NAMALWA (cell line): ENCODE data around the gene TMPRSS9.
"Not testable (repeated sequence)": the region's sequence is repeated elsewhere in the genome, so short reads cannot be mapped to it uniquely, and the experiment has no call there.

ENCODE experiments used
- DNase-seq: peaks from one replicate; pipeline ENCODE4 v3.0.0-alpha.2; 2015; ENCODE audit warnings: low spot score

TMPRSS9 gene

DNA sequence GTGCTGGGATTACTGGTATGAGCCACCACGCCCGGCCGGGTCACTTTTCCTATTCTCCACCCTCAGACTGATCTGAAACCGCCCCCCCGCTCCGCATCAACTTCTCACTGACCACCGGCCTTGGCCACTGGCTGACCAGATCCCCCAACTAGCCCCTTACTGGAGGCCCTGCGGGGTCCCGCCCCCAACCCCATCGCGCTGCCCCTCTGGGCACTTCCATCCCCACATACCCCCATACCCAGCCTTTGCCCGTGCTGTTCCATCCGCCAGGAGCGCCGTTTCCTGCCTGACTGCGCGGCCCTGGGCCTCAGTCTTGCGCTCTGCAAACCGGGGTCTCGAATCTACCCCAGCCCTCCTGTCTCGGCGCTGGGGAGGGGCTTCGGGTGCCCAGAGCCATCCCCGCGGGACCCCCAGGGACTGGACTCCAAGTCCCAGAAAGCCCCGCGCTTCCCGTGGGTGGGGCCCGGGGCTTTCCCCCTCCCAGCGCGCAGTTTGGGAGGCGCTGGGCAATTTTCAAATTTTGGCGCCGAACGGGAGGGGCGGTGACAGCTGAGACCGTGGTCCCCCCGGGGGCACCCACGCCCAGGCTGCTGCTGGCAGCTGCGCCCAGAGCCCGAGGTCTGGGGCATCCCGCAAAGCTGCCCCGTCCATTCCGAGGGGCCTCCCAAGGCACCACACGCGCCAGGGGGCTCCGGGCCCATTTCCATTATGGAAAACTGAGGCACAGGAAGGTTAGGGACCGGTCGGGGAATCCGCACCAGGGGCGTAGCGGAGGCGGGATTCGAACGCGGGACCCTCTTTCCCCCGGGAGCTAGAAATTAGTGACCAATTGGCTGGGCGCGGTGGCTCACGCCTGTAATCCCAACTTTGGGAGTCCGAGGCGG, 101.9 kb downstream of the TMPRSS9 start:
- peak; percentile 65 for DNase-seq

- no peak for DNase-seq
Measured at GRCh38 chr19:2462635-2463421, 102.8 kb downstream of the TMPRSS9 start.

DNA sequence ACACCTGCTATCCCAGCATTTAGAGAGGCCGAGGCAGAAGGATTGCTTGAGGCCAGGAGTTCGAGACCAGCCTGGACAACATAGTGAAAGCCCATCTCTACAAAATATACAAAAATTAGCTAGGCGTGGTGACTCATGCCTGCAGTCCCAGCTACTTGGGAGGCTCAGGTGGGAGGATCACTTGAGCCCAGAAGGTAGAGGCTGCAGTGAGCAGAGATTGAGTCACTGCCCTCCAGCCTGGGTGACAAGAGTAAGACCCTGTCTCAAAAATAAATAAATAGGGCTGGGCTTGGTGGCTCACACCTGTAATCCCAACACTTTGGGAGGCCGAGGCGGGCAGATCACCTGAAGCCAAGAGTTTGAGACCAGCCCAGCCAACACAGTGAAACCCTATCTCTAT, 103.6 kb downstream of the TMPRSS9 start:
- not testable (repeated sequence) for DNase-seq

DNA sequence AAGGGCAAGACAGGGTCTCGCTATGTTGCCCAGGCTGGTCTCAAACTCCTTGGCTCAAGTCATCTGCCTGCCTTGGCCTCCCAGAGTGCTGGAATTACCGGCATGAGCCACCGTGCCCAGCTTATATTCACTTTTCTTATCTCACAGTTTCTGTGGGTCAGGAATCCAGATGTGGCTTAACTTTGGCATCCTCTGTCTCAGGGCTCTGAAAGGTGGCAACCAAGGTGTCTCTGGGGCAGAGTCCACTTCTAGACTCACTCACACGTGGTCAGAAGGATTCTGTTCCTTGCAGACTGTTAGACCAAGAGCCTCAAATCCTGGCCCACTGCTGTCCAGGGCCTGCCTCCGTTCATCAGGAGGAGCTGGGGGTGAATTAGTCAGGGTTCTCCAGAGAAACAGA, 104.3 kb downstream of the TMPRSS9 start:
- no peak for DNase-seq

GRCh38 chr19:2468596-2468995, 108.5 kb downstream of the TMPRSS9 start:
- no peak for DNase-seq

- no peak for DNase-seq
Measured at GRCh38 chr19:2469102-2469914, 109.2 kb downstream of the TMPRSS9 start.

GRCh38 chr19:2469915-2470200, 109.8 kb downstream of the TMPRSS9 start:
- not testable (repeated sequence) for DNase-seq

- DNase-seq: peak; percentile 91
Measured at GRCh38 chr19:2474232-2475017, 114.4 kb downstream of the TMPRSS9 start.

GRCh38 chr19:2475018-2475701, 115.1 kb downstream of the TMPRSS9 start:
- DNase-seq: peak; percentile 86
